Retinal pigment epithelial cell (primary cell): ENCODE data around the gene DSPP.

ENCODE experiments used
- DNase-seq: peaks from one replicate; pipeline ENCODE4 v3.0.0-alpha.2; 2010; ENCODE audit warnings: low read depth
- H3K4me3 ChIP-seq: 2 replicates; pipeline ENCODE4 v1.5.1; 2011; ENCODE audit warnings: mild to moderate bottlenecking, low read length, control low read depth, moderate library complexity
- CTCF ChIP-seq: conservative IDR thresholded peaks from 2 replicates; pipeline ENCODE4 v1.5.1; 2011; ENCODE audit warnings: low read depth, low read length, control low read depth, inconsistent platforms

DSPP gene

DNA sequence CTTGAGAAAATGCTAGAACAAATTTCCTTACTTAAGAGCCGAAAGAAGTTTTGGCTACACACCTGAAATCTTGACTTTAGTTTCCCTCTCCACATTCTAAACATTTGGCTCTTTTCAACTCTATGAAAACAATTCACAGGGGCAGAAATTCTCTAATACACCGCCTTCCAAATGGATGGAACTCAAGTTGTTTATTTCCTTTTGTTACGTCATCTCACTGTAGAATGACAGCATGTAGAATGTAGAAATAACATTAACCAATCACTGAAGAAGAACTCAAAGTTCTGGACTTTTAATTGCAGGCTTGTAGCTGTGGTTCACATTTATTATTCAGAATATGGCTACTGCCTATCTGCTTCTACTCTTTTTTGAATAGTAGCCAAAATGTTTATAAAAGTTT, 43.6 kb downstream of the DSPP start:
- DNase-seq: no peak
- no peak overlapping the region for H3K4me3 ChIP-seq
- TF ChIP-seq CTCF: no peak

GRCh38 chr4:87654487-87655044, 46.2 kb downstream of the DSPP start:
- TF ChIP-seq CTCF: no peak
- H3K4me3 ChIP-seq: no peak overlapping the region
- DNase-seq: no peak

DNA sequence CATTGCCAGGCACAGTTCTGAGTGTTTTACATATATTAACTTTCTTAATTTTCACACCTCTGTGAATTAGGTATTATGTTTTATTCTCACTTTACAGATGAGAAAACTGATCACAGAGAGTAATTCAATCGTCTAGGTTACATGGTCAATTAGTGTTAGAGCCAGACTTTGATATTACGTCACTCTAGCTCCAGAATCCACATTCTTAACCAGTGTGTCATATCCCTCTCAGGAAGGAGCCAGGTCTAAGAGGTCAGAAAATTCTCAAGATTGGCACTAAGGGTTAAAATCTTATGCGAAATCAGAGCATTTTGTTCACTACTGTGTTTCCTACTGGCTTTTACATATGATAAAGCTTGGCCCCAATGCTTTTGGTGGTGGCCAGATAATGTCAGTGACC, 49.2 kb downstream of the DSPP start:
- peak; percentile 79 for DNase-seq
- no peak for TF ChIP-seq CTCF
- H3K4me3 ChIP-seq: no peak overlapping the region

DNA sequence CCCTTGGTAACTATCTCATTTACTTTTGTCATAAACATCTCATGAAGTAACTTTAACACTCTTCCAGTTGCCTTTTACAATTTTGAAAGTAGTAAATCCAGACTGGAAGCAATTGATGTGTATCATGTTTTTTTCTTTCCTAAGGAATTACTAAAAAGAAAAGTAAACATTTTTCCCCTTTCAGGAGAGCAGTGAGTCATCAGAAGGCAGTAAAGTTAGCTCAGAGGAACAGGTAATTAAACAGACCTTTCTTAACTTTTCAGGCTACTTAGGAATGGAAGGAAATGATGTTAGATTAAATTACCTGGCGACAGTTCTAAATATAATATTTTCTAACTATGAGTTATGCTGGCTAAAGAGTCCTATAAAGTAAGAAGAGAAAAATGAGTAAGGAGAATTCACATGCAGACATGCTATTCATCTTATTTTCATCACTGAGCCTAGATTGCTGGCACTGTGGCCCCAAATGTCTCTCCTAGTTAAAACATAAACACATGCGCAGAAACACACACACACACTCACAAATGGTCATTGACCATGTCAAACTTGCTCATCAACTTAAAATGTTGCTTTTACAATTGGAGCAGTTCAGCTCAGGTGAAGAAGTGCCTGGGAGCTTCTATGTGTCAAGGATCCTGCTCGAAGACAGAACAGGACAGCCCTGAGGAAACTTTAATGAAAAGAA, 51.1 kb downstream of the DSPP start:
- TF ChIP-seq CTCF: no peak
- H3K4me3 ChIP-seq: no peak overlapping the region
- DNase-seq: no peak

GRCh38 chr4:87662871-87663270, 54.5 kb downstream of the DSPP start:
- no peak overlapping the region for H3K4me3 ChIP-seq
- no peak for TF ChIP-seq CTCF
- DNase-seq: no peak
